Cortex of kidney (tissue), 1 donor: Measurements from ENCODE around the gene PCDHGB4.
"Not testable (repeated sequence)": the region's sequence is repeated elsewhere in the genome, so short reads cannot be mapped to it uniquely, and the experiment has no call there.

ENCODE experiments used
- DNase-seq: peaks from one replicate; lab custom pipeline; 2025; lab: John Stamatoyannopoulos, UW

Gene PCDHGB4

DNA sequence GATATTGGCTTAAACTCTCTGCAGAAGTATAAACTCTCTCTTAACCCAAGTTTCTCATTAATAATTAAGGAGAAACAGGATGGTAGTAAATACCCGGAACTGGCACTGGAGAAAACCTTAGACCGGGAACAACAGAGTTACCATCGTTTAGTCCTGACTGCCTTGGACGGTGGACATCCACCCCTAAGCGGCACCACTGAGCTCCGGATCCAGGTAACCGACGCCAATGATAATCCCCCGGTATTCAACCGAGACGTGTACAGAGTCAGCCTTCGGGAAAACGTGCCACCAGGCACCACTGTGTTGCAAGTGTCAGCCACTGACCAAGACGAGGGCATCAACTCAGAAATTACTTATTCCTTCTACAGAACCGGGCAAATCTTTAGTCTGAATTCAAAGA lies 11.1 kb downstream of the PCDHGB4 start:
- no peak for DNase-seq

DNA sequence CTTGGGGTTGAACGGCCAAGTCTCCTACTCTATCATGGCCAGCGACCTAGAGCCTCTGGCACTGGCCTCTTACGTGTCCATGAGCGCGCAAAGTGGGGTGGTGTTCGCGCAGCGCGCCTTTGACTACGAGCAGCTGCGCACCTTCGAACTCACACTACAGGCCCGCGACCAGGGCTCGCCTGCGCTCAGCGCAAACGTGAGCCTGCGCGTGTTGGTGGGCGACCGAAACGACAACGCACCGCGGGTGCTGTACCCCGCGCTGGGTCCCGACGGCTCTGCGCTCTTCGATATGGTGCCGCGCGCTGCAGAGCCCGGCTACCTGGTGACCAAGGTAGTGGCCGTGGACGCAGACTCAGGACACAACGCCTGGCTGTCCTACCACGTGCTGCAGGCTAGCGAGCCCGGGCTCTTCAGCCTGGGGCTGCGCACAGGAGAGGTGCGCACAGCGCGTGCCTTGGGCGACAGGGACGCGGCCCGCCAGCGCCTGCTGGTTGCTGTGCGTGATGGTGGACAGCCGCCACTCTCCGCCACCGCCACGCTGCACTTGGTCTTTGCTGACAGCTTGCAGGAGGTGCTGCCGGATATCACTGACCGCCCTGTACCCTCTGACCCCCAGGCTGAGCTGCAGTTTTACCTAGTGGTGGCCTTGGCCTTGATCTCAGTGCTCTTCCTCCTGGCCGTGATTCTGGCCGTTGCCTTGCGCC lies 12.2 kb downstream of the PCDHGB4 start:
- DNase-seq, result no peak

GRCh38 chr5:141402553-141403243 lies 15.2 kb downstream of the PCDHGB4 start, which contains the start of gene PCDHGA9:
TSS of gene PCDHGA9 (plus strand) at chr5:141402778. CDS start at chr5:141402953, 175 bp downstream.
- no peak for DNase-seq

DNA sequence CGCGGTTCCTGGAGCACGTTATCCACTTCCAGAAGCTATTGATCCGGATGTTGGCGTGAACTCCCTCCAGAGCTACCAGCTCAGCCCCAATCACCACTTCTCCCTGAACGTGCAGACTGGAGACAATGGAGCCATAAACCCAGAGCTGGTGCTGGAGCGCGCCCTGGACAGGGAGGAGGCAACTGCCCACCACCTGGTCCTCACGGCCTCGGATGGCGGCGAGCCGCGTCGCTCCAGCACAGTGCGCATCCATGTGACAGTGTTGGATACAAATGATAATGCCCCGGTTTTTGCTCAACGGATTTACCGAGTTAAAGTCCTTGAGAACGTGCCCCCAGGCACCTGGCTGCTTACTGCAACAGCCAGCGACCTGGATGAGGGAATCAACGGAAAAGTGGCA lies 15.9 kb downstream of the PCDHGB4 start:
- no peak for DNase-seq

DNA sequence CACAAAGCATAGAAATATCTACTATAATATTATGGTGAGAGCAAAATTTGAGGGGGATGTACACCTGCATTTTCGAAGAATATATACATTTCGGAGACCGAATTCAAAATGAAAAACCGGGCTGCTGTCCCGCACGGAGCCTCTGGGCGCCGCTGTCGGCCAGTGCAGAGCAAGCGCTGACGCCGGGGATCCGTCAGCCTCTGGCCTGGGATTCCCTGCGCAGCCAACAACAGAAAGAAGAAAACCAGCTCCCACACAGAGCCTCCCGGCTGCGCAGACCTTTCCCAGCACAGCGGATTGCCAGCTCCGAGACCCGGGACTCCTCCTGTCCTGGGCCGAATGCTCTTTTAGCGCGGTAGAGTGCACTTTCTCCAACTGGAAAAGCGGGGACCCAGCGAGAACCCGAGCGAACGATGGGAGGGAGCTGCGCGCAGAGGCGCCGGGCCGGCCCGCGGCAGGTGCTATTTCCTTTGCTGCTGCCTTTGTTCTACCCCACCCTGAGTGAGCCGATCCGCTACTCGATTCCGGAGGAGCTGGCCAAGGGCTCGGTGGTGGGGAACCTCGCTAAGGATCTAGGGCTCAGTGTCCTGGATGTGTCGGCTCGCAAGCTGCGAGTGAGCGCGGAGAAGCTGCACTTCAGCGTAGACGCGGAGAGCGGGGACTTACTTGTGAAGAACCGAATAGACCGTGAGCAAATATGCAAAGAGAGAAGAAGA lies 20.4 kb downstream of the PCDHGB4 start, which contains the start of gene PCDHGB6:
Gene PCDHGB6, plus strand, starts transcription at position 232 of the 716 bp plus-strand sequence. Its CDS starts 182 bp downstream, at position 414.
- DNase-seq, result not testable (repeated sequence)

DNA sequence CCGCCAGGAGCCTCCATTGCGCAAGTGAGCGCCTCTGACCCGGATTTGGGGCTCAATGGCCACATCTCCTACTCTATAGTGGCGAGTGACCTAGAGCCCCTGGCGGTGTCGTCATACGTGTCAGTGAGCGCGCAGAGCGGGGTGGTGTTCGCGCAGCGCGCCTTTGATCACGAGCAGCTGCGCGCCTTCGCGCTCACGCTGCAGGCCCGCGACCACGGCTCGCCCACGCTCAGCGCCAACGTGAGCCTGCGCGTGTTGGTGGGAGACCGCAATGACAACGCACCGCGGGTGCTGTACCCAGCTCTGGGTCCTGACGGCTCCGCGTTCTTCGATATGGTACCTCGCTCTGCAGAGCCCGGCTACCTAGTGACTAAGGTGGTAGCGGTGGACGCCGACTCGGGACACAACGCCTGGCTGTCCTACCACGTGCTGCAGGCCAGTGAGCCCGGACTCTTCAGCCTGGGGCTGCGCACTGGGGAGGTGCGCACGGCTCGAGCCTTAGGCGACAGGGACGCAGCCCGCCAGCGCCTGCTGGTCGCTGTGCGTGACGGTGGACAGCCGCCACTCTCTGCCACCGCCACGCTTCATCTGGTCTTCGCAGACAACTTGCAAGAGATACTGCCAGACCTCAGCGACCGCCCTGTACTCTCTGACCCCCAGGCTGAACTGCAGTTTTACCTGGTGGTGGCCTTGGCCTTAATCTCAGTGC lies 22.3 kb downstream of the PCDHGB4 start:
- DNase-seq, result no peak

DNA sequence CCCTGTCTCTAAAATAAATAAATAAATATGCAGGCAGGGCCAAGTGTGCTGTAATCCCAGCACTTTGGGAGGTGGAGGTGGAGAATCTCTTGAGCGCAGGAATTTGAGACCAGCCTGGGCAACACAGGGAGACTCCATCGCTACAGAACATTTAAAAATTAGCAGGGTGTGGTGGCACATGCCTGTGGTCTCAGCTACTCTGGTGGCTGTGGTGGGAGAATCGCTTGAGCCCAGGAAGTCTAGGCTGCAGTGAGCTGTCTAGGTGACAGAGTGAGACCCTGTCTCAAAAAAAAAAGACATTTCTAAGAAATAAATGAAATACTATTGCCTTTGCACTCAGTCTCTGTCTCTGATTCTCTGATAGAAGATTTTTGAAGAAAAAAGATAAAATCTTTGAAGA lies 24.1 kb downstream of the PCDHGB4 start:
- DNase-seq, result no peak

- DNase-seq, result no peak
These were observed 25.5 kb downstream of the PCDHGB4 start, which contains the start of gene PCDHGA10 for GRCh38 chr5:141412854-141413539. TSS of gene PCDHGA10 (plus strand) at chr5:141412987. CDS start at chr5:141413176, 189 bp downstream.

- DNase-seq, result no peak
These were observed 26.1 kb downstream of the PCDHGB4 start for GRCh38 chr5:141413540-141414069.

DNA sequence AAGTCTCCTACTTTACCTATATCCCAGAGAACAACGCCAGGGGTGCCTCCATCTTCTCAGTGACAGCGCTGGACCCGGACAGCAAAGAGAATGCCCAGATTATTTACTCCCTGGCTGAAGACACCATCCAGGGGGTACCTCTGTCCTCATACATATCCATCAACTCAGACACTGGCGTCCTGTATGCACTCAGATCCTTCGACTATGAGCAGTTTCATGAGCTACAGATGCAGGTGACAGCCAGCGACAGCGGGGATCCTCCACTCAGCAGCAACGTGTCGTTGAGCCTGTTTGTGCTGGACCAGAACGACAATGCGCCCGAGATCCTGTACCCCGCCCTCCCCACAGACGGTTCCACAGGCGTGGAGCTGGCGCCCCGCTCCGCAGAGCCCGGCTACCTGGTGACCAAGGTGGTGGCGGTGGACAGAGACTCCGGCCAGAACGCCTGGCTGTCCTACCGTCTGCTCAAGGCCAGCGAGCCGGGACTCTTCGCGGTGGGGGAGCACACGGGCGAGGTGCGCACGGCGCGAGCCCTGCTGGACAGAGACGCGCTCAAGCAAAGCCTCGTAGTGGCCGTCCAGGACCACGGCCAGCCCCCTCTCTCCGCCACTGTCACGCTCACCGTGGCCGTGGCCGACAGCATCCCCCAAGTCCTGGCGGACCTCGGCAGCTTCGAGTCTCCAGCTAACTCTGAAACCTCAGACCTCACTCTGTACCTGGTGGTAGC lies 27.2 kb downstream of the PCDHGB4 start:
- DNase-seq, result not testable (repeated sequence)

DNA sequence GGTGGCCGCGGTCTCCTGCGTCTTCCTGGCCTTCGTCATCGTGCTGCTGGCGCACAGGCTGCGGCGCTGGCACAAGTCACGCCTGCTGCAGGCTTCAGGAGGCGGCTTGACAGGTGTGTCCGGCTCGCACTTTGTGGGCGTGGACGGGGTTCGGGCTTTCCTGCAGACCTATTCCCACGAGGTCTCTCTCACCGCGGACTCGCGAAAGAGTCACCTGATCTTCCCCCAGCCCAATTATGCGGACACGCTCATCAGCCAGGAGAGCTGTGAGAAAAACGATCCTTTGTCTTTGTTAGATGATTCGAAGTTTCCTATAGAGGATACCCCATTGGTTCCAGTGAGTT lies 27.7 kb downstream of the PCDHGB4 start:
- DNase-seq, result not testable (repeated sequence)

- not testable (repeated sequence) for DNase-seq
These were observed 30.1 kb downstream of the PCDHGB4 start, which contains the start of gene PCDHGB7 for GRCh38 chr5:141417494-141418172. TSS of gene PCDHGB7 (plus strand) at chr5:141417677. CDS start at chr5:141417860, 183 bp downstream.

DNA sequence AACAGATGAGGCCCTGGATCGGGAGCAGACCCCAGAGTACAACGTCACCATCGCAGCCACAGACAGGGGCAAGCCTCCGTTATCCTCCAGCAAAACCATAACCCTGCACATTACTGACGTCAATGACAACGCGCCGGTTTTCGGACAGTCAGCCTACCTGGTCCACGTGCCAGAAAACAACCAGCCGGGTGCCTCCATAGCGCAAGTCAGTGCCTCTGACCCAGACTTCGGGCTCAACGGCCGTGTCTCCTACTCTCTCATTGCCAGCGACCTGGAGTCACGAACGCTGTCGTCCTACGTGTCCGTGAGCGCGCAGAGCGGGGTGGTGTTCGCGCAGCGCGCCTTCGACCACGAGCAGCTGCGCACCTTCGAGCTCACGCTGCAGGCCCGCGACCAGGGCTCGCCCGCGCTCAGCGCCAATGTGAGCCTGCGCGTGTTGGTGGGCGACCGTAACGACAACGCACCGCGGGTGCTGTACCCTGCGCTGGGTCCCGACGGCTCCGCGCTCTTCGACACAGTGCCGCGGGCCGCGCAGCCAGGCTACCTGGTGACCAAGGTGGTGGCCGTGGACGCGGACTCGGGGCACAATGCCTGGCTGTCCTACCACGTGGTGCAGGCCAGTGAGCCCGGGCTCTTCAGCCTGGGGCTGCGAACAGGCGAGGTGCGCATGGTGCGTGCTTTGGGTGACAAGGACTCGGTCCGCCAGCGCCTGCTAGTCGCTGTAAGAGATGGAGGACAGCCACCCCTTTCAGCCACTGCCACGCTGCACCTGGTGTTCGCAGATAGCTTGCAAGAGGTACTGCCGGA lies 31.8 kb downstream of the PCDHGB4 start:
- DNase-seq, result no peak

DNA sequence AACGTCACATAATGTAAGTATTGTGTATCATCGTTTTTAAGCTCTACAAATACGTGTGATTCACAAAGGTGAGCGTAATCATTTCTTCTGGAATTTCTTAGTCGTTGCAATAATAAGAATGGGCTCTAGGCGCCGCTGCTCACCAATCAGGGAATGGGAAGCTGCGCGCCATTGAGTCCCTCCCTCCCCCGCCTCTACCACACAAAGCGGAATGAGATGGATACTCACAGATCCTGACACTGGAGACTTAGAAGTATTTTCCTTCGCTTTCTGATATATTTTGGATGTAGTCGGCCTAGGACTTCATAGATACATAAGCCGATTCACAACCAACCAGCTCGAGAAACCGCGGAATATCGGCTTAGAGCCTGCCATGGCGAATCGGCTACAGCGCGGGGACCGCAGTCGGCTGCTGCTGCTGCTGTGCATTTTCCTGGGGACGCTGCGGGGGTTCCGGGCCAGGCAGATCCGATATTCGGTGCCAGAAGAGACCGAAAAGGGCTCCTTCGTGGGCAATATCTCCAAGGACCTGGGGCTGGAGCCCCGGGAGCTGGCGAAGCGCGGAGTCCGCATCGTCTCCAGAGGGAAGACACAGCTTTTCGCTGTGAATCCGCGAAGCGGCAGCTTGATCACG lies 33.5 kb downstream of the PCDHGB4 start, which contains the start of gene PCDHGA11:
Gene PCDHGA11, plus strand, starts transcription at position 197 of the 634 bp plus-strand sequence. Its CDS starts 177 bp downstream, at position 374.
- DNase-seq, result no peak

DNA sequence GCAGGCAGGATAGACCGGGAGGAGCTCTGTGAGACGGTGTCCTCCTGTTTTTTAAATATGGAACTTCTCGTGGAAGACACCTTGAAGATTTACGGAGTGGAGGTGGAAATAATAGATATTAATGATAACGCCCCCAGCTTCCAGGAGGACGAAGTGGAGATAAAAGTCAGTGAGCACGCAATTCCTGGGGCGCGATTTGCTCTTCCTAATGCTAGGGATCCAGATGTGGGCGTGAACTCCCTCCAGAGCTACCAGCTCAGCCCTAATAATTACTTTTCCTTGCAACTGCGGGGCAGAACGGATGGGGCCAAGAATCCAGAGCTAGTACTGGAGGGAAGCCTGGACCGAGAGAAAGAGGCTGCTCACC lies 34.0 kb downstream of the PCDHGB4 start:
- DNase-seq, result no peak

DNA sequence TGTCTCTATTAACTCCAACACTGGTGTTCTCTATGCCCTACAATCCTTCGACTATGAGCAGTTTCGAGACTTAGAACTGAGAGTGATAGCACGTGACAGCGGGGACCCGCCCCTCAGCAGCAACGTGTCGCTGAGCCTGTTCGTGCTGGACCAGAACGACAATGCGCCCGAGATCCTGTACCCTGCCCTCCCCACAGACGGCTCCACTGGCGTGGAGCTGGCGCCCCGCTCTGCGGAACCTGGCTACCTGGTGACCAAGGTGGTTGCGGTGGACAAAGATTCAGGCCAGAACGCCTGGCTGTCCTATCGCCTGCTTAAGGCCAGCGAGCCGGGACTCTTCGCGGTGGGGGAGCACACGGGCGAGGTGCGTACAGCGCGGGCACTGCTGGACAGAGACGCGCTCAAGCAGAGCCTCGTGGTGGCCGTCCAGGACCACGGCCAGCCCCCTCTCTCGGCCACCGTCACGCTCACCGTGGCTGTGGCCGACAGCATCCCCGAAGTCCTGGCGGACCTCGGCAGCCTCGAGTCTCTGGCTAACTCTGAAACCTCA lies 35.3 kb downstream of the PCDHGB4 start:
- no peak for DNase-seq

- DNase-seq, result no peak
These were observed 40.4 kb downstream of the PCDHGB4 start for GRCh38 chr5:141427783-141428426.
